GM04504 (cell line): ENCODE results near the gene KRT14.
"Not testable (repeated sequence)": the region's sequence is repeated elsewhere in the genome, so short reads cannot be mapped to it uniquely, and the experiment has no call there.

Experiments
- DNase-seq: peaks from one replicate; pipeline ENCODE4 v3.0.0-alpha.2; 2012; ENCODE audit warnings: low read depth

Gene KRT14

GRCh38 chr17:41586863-41587495, at the start of gene KRT14:
Gene KRT14 (minus strand): TSS chr17:41586895. CDS start chr17:41586834, 61 bp downstream.
- no peak for DNase-seq

DNA sequence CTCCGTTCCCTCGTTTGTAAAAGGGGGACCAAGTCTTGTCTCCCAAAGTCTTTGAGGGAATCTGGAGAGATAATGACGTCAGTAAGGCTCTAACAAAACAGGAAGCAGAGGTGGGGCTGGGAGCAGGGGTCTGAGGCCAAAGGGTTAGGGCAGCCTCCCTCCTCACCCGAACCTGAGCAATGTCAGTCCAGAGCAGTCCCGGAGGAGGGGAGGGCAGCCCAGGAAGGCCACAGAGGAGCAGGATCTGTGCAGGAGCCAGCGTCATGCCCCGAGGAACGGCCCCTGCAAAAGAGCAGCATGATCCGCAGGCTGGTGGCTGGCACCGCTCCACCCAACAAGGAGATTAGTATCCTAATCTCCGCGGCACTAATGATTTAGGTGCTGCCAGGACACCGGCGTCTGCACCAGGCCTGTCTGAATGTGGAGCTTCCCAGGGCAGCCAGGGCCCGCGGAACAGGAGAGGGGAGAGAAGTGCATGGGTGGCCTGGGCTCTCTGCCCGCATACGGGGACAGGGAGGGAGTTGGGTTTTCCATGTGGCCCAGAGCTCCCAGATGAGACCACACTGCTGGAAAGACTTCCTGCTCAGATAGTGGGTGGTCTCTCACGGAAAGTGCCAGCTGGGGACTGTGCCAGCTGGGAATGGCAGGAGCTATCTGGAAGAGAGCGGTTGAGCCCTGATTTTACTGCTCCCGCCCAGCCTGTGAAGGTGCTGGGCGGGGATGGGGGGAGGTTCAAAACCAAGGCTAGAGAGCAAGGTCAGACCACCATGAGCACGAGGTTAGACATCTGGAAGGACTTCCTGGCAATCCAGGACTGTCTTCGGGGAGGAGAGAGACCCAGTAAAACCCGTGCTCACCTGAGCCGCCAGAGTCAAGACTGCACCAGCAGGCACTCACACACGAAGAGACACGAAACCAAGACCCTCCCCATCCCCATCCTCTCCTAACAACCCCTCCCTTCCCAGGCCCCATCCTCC, 48.7 kb upstream of the KRT14 start:
- no peak for DNase-seq

DNA sequence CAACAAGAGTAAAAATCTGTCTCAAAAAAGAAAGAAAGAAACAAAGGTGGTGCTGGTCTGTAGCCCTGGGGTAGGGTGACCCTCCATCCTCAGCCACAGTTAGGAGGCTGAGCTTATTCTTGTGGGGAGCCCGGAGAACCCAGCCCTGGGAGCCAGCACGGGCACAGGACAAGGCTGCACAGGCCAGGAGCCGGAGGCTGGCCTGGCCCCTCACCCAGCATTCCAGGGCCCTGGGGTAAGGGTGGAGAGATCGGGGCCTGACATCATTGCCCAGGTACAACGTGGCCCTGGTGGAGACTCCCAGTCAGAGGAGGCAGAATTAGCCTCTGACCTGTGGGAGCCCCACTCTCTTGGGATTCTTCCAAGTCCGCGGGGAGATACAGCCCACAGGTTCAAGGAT, 47.9 kb upstream of the KRT14 start:
- no peak for DNase-seq

DNA sequence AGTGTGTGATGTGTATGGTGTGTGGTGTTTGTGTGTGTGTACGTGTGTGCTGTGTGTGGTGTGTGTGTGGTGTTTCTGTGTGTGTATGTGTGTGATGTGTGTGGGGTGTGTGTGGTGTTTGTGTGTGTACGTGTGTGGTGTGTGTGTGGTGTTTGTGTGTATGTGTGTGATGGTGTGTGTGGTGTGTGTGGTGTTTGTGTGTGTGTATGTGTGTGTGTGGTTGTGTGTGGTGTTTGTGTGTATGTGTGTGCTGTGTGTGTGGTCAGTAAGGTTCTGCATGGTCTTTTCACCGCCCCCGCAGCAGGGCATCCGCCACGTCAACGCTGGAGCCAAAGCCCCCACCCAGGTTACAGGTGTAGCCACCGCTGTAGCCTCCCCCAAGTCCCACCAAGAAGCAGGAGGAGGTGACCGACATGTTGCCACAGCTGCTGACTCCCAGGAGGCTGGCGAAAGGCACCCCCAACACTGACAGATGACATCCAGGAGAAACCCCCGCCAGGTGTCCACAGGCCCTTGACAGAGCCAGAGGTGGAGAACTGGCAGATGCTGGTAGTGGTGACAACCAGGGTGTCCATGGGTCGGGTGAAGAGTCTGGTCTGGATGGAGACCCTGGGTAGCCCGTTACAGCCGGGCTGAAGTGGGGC, 47.0 kb upstream of the KRT14 start:
- DNase-seq: no peak

DNA sequence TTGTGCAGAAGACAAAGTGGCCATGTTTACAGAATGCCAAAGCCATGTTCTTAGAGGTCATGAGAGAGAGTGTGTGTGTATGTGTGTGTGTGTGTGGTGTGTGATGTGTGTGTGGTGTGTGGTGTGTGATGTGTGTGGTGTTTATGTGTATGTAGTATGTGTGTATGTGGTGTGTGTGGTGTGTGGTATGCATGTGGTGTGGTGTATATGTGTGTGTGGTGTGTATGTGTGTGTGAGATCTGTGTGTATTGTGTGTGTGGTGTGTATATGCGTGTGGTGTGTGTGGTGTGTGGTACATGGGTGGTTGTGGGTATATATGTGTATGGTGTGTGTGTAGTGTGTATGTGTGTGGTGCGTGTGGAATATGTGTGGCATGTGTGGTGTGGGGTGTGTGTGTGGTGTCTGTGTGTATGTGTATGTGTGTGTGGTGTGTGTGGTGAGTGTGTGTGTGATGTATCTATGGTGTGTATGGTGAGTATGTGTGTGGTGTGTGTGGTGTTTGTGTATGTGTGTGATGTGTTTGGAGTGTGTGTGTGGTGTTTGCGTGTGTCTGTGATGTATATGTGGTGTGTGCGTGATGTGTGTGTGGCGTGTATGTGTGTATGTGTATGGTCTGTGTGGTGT, 45.9 kb upstream of the KRT14 start:
- no peak for DNase-seq

GRCh38 chr17:41631898-41632285, 45.2 kb upstream of the KRT14 start:
- DNase-seq: no peak

- DNase-seq: no peak
Measured at GRCh38 chr17:41631025-41631897, 44.6 kb upstream of the KRT14 start.

GRCh38 chr17:41629826-41630670, 43.4 kb upstream of the KRT14 start:
- no peak for DNase-seq

DNA sequence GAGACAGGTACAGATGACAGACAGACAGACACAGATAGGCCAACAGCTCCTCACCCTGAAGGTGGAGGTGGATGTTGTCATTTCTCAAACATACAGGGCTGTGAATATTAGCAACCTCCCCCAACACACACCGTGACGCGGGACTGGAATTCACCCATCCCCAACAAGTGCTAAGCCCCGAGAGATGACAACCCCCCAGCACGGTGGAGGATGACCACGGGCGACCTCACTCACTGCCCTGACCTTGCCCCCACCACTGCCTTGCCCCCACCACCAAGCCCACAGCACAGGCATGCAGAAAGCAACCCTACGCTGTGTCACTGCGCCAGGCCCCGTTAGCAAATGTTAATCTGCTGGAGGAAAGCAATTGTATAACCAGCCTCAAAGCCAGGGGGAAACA, 42.6 kb upstream of the KRT14 start:
- DNase-seq: no peak

DNA sequence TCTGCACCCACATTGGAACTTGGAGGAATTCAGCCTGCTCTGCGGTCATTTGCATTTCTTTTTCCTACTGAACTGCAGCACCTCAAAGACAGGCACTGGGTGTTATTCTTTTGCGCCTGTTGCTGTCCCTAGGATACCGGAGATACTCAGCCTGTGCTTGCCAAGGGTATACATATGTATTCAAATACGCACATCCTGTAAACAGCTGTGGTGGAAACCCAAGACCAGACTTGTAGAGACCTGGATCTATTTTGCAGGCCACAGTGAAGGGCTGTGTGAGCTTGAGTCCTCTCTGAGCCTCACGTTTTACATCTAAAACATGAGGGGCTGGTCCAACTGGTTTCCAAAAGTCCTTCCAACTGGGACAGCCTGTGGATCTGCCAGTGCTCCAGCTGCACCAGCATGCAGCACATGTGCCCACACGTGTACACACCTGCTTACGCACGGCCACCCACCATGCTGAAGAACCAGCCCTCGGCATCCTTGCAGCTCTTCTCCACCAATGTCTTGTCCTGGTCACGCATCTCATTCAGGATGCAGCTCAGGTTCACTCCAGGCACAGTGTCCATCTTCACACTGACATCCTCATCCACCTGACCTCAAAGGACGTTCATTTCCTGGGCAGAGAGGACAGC, 42.0 kb upstream of the KRT14 start:
- not testable (repeated sequence) for DNase-seq

GRCh38 chr17:41628073-41628370, 41.3 kb upstream of the KRT14 start:
- DNase-seq: not testable (repeated sequence)

- DNase-seq: no peak
Measured at GRCh38 chr17:41627316-41628072, 40.8 kb upstream of the KRT14 start.

GRCh38 chr17:41626914-41627295, 40.2 kb upstream of the KRT14 start:
- not testable (repeated sequence) for DNase-seq

DNA sequence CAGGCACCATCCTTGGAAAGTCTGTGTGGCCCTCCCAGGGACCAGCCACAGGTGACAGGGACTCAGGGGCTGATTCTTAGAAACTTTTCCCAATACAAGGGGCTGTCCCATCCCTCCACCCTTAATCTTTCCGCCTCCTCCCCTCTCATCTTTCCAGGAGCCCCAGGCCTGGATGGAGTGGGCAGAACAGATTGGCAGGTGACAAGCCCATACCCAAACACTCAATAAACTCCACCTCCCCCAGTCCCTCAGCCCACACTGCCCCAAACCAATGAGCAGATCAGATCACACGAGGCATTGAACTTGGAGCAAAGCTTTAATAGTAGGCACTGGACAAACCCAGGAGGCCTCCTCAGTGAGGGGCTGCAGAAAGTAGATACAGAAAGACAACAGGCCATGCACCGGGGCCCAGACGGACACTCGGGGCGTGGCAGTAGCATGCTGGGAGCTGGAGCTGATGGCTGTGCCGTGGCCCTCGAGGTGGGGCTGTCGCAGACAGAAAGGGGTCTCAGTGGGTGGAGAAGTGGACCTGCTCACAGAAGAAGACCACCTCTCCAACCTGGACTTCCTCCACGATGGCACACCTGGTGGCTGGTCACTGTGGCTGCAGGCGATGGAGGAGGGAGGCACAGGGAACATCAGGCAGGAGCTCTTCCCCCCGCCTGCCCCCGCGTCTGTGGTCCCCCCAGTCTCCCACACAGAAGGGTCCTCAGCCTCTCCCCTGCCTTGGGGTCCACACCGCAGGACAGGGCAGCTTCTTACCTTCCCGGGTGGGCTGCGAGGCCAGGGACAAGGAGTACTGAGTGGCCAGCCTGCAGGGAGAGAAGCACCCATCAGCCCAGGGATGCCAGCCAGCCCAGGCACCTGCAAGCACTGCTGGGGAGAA, 39.6 kb upstream of the KRT14 start:
- not testable (repeated sequence) for DNase-seq

DNA sequence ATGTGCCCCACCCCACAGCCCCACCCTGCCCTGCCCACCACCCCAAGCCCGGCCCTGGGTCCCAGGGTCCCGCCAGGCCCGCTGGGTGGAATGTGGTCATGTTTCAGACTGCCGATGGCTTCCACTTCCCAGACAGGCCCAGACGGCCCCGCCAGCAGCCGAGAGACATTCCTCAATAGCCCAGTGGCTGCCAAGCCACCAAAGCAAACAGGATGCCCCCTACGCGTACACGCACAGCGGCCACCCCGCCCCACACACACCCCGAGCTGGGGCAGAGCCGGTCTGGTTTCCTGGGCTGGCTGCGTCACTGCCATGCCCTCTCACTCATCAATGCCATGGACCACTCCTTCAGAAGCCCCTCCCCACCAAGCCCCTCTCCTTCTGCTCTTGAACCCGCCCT, 38.9 kb upstream of the KRT14 start:
- DNase-seq: no peak

- DNase-seq: no peak
Measured at GRCh38 chr17:41624208-41625101, 37.8 kb upstream of the KRT14 start, which contains the start of gene KRT17. Gene KRT17 (minus strand): TSS chr17:41624575. CDS start chr17:41624509, 66 bp downstream.

- not testable (repeated sequence) for DNase-seq
Measured at GRCh38 chr17:41623184-41623861, 36.6 kb upstream of the KRT14 start.
